ENCODE data around the gene ZBP1.

The ZBP1 gene

DNA sequence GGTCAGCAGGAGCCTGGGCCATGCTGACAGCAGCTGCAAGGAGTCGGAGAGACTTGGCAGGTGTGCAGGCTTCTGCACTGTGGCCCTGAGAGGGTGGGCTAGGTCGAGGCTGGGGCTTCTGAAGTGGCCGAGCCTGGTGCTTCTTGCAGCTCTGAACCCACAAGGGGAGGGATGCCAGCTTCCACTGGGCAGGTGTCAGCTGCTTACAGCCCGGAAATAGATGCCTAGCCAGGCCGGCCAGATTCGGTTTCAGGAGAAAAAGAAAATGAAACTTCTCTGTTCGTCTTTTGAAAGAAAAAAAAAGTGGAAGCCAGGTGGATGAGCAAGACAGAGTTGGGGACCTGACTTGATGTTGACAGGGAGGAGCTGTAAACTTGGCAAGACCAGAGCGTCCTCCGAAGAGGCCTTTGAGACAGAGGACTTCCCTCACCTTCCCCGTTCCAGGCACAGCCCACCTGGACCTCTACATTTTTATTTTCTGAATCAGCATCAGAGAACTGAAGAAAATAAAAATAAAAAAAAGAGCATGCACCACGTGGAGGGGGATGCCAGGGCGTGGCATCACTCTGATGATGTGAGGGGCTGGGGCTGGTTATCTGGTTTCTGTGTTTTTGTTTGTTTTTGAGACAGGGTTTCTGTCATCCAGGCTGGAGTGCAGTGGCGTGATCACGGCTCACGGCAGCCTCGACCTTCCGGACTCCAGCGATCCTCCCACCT, at the start of gene ZBP1:
Gene ZBP1, minus strand, starts transcription at position 153 of the 717 bp plus-strand sequence. Its CDS starts 131 bp downstream, at position 22.
- Histone ChIP-seq H3K4me1 (ENCODE audit: low read depth, poor library complexity, severe bottlenecking) (peaks cover 69% of the 10 kb centered on the region), H3K27me3 (ENCODE audit: insufficient read depth, low read depth) (no peaks in the 10 kb centered on the region), H3K4me3 (IDR thresholded peaks at IDR 0.05; ENCODE audit: insufficient read depth, low read depth, low read length) (no peak within 1 kb of the TSS), H3K79me2 (ENCODE audit: insufficient read depth, low read depth) (no peaks in the 10 kb centered on the region), H4K20me1 (ENCODE audit: insufficient read depth) (no peaks in the 10 kb centered on the region), H3K36me3 (ENCODE audit: insufficient read depth) (no peaks in the 10 kb centered on the region), H2AFZ (ENCODE audit: low read depth) (peak within 1 kb of the TSS; percentile 41), H3K9ac (peak within 1 kb of the TSS; percentile 70), H3K4me2 (peak within 1 kb of the TSS; percentile 99), H3K27ac (peak within 1 kb of the TSS; percentile 89)
- TF ChIP-seq, protein P1, sequence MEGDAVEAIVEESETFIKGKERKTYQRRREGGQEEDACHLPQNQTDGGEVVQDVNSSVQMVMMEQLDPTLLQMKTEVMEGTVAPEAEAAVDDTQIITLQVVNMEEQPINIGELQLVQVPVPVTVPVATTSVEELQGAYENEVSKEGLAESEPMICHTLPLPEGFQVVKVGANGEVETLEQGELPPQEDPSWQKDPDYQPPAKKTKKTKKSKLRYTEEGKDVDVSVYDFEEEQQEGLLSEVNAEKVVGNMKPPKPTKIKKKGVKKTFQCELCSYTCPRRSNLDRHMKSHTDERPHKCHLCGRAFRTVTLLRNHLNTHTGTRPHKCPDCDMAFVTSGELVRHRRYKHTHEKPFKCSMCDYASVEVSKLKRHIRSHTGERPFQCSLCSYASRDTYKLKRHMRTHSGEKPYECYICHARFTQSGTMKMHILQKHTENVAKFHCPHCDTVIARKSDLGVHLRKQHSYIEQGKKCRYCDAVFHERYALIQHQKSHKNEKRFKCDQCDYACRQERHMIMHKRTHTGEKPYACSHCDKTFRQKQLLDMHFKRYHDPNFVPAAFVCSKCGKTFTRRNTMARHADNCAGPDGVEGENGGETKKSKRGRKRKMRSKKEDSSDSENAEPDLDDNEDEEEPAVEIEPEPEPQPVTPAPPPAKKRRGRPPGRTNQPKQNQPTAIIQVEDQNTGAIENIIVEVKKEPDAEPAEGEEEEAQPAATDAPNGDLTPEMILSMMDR (conservative IDR thresholded peaks at IDR 0.05; ENCODE audit: low read depth, low read length): no peak

- TF ChIP-seq, protein P1 (conservative IDR thresholded peaks at IDR 0.05; ENCODE audit: low read depth, low read length): no peak
- H3K4me3 ChIP-seq (IDR thresholded peaks at IDR 0.05; ENCODE audit: insufficient read depth, low read depth, low read length): no peak overlapping the region
- no peaks in the 10 kb centered on the region for H3K36me3 ChIP-seq (ENCODE audit: insufficient read depth)
- H3K4me2 ChIP-seq: no peak overlapping the region
- H4K20me1 ChIP-seq (ENCODE audit: insufficient read depth): no peaks in the 10 kb centered on the region
- no peak overlapping the region for H3K9ac ChIP-seq
- H3K27me3 ChIP-seq (ENCODE audit: insufficient read depth, low read depth): no peaks in the 10 kb centered on the region
- H3K79me2 ChIP-seq (ENCODE audit: insufficient read depth, low read depth): no peaks in the 10 kb centered on the region; the same call in 1 of the 2 replicates
- peaks cover 25% of the 10 kb centered on the region for H3K4me1 ChIP-seq (ENCODE audit: low read depth, poor library complexity, severe bottlenecking)
- no peak overlapping the region for H3K27ac ChIP-seq
- no peak overlapping the region for H2AFZ ChIP-seq (ENCODE audit: low read depth)
Measured at GRCh38 chr20:57669632-57670031, 49.4 kb upstream of the ZBP1 start.

DNA sequence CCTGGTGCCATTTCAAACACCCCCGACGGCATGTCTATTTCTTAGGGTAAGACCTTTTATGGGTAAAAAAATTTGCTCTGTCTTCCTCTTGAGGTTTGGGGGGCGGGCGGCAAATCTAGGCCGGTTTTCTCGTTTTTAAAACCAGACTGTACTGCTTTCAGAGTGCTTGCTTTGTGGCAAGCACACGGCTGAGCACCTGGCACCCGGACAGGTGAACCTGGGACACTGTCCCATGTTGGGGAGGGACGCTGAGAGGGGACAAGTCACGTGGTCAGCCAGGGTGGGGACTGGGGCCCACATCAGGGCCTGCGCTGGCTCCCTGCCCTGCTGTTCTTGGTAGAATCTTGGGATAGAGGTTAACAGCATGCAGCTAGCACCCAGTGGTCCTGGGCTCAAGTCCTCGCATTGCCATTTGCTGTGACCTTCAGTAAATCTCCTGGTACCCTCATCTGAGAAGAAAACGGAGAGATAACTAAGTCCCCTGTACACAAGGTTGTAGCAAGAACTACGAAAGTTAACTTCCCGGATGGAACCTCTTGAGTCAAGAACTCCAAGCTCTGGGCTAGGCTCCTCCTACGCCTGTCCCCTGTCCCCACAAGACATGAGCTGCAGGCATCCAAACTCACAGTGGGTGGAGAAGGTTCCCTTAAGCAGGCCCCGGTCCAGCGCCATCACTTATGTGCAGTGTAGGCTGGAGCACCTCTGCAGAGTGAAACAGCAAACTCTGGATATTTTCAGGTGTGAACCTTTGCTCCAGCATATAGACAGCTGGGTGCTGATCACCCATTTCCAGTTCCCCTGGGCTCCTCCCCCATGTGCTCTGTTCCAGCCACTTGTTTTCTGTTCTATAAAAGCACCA, 47.9 kb upstream of the ZBP1 start:
- no peak overlapping the region for H3K4me3 ChIP-seq (IDR thresholded peaks at IDR 0.05; ENCODE audit: insufficient read depth, low read depth, low read length)
- no peaks in the 10 kb centered on the region for H4K20me1 ChIP-seq (ENCODE audit: insufficient read depth)
- no peak overlapping the region for H2AFZ ChIP-seq (ENCODE audit: low read depth)
- H3K36me3 ChIP-seq (ENCODE audit: insufficient read depth): no peaks in the 10 kb centered on the region
- H3K79me2 ChIP-seq (ENCODE audit: insufficient read depth, low read depth): no peaks in the 10 kb centered on the region; the same call in 1 of the 2 replicates
- H3K4me2 ChIP-seq: no peak overlapping the region; the same call in 1 of the 2 replicates
- H3K27ac ChIP-seq: peak overlapping the region; percentile 17; the same call in 1 of the 2 replicates
- H3K4me1 ChIP-seq (ENCODE audit: low read depth, poor library complexity, severe bottlenecking): peaks cover 25% of the 10 kb centered on the region
- no peaks in the 10 kb centered on the region for H3K27me3 ChIP-seq (ENCODE audit: insufficient read depth, low read depth)
- TF ChIP-seq, protein P1 (conservative IDR thresholded peaks at IDR 0.05; ENCODE audit: low read depth, low read length): no peak
- no peak overlapping the region for H3K9ac ChIP-seq

DNA sequence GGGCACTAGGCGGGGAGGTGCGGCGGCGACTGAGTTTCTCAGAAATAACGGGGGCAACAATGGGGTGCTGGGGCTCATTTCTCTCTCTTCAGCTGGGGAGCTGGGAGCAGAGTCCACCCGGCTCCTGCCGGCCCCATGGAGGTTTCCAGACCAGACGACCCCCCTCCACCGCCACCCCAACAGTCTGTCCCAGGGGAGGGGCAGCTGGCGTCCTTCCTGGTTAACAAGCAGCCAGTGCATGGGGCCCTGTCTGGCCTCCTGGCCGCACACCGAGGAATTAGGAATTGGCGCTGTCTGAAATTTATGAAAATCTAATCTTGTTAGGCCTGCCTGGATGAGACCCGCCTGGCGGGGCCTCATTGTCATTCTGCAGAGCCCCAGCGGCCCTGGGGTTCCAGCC, 47.2 kb upstream of the ZBP1 start:
- Histone ChIP-seq H3K4me3 (IDR thresholded peaks at IDR 0.05; ENCODE audit: insufficient read depth, low read depth, low read length) (no peak overlapping the region), H3K27me3 (ENCODE audit: insufficient read depth, low read depth) (no peaks in the 10 kb centered on the region), H3K27ac (no peak overlapping the region), H3K9ac (no peak overlapping the region), H3K4me1 (ENCODE audit: low read depth, poor library complexity, severe bottlenecking) (peaks cover 25% of the 10 kb centered on the region), H4K20me1 (ENCODE audit: insufficient read depth) (no peaks in the 10 kb centered on the region), H3K36me3 (ENCODE audit: insufficient read depth) (no peaks in the 10 kb centered on the region), H3K4me2 (no peak overlapping the region; the same call in 1 of the 2 replicates), H3K79me2 (ENCODE audit: insufficient read depth, low read depth) (no peaks in the 10 kb centered on the region), H2AFZ (ENCODE audit: low read depth) (no peak overlapping the region)
- TF ChIP-seq, protein P1 (conservative IDR thresholded peaks at IDR 0.05; ENCODE audit: low read depth, low read length): no peak
